Fibroblast of skin of right quadriceps (primary cell): ENCODE measurements around the gene CARMIL1.
"Not testable (repeated sequence)": the region's sequence is repeated elsewhere in the genome, so short reads cannot be mapped to it uniquely, and the experiment has no call there.

Experiments
- DNase-seq: peaks from one replicate; pipeline ENCODE4 v3.0.0-alpha.2; 2013

Gene CARMIL1

DNA sequence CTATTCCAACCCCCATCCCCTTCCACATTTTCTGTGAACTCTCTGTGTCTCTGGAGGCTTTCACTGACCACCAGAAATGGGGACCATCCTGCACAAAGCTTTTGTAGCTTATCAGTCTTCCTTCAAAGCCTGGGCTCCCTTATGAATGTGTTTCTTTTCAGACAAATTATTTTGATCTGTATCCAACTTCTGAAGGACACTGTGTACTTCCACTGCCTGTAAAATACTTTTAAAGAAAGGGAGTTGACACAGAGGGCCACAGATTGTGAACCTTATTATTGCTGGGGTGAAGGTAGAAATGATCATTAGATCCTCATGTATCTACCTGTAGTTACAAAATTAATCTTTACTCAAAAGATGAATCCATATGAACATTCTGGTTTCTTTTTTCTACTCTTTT is 135.6 kb downstream of the CARMIL1 start:
- no peak for DNase-seq

DNA sequence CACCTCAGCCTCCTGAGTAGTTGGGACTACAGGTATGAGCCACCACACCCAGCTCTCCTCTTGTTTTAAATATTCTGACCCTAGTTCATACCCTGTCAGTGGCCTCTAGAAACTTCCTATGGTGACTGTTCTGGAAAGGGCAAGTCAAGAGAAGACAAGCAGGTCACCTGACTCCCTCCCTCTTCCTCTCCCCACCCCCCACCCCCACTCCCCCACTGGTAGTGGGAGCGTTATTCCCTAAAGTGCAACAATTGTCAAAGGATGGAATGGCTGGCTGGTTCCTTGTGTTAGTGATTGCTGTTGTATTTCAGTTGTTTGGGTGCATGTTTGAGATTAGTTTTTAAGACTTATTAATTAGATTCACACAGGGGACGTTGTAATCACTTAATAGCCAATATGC is 136.1 kb downstream of the CARMIL1 start:
- DNase-seq = no peak

DNA sequence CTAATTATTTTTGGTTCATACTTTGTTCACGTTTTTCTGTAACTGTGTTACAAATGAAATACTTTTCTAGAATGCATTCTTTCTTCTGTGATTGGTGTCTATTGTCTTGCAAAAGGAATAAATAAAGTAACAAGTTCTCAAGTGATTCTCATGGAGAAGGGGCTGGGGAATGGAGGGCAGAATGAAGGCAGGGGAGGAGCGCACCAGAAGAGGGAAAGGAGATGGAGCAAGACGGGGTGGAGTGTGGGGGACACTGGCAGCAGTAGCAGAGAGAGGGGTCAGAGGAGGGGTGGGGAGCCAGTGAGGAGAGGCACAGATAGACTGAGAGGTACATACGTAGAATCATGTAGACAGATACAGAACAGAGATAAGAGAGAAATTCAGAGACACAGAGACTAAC is 136.5 kb downstream of the CARMIL1 start:
- DNase-seq = no peak

DNA sequence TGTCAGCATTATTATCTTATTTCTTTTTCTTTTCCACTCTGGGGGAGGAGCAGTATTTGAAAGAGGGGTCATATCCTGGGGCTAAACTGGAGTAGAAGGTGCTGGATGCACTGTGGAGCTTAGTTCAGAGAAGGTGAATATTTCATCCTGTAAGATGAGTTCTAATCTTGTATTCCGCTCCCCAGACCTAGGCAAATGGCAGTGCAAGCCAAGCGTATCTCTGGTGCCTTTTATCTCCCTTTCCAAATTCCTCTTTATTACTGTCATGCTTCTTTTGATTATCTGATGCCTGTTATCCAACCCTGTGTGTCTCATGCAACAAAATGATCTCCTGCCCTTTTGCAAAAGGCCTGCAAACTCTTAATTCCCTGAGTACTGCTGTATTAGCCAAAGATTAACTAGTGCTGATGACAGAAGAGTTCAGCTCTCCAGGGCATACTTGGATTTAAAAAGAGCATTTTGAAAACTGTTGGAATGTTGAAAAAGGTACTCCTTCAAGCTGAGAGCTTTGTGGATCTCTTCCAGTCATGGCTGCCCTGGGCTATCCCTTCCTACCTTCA is 138.0 kb downstream of the CARMIL1 start:
- DNase-seq = no peak

DNA sequence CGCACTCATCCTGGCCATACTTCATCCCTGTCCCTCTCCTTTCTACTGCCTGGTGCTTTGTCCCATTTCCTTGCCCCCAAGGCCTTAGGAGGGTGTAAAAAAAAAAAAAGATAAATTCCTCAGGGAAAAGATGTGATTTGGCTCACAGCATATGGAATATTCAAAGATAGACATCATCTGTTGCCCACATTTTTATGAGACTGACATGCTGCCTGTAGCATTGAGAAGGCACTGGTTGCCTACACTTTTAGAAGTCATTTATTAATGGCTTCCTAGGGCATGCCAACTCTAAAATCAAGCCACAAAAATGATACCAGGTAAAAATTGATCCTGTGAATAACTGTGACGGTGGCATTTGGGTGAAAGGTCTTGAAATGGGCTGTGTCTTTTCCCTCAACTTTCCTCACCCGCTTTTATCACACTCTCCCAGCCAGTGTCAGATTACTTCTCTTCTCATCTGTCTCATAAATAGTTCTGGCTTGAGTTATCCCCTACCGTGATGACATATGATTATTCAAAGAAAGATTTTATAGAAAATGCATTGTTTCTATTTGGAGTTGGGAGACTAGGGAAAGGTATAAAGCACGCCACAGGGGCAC is 139.4 kb downstream of the CARMIL1 start:
- peak; percentile 27 for DNase-seq

DNA sequence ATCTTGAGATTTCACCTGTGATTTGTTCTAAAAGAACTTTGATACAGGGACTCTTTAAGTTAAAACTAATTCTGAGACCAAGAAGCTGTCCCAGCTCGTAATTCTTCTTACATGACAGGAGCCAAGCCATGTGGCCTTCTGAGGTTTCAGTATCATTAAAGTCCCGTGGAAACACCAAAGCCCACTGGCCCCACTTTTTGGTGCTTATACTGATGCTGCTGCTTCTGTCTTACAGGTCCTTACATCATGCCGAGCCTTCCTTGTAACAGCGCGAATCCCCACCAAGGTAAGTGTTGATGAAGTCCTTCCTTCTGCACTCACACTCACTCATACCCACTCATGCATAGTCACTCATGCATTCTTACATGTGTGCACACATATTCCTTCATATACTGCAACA is 140.7 kb downstream of the CARMIL1 start:
- no peak for DNase-seq

DNA sequence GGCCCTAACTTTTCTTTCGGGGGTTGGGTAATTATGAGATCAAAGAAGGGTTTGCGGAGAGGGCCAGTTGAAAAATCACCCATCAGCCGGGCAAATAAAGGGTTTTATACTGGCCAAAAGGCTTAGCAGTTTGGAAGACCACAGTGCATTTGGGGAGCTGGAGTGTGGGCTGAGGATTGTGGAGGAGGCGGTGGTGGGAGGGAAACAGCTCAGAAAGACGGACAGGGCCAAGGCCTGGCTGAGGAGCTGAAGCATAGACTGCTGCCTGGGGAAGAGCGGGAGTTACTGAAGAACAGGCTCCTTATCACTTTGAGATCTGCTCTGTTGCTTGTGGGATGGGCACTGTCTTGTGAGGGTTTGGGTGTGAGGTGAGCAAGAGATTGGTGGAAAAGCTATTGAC is 144.2 kb downstream of the CARMIL1 start:
- no peak for DNase-seq

DNA sequence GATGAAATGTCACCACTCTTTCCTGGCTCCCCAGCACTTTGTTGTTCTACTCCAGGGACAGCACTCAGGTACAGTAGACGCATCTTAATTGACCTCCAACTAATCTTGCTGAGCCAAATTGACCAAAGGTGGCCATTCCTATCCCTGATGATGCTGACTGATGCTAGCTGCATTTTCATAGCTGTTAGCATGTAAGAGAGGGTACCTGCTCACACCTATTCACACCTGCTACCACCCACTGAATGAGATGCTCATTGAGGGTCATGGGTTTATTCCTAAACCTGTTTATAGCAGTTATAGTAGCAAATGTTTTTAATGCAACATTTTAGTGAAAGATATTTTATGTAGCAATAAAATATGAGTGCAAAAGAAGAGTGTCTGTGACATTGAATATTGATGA is 145.1 kb downstream of the CARMIL1 start:
- DNase-seq = no peak

DNA sequence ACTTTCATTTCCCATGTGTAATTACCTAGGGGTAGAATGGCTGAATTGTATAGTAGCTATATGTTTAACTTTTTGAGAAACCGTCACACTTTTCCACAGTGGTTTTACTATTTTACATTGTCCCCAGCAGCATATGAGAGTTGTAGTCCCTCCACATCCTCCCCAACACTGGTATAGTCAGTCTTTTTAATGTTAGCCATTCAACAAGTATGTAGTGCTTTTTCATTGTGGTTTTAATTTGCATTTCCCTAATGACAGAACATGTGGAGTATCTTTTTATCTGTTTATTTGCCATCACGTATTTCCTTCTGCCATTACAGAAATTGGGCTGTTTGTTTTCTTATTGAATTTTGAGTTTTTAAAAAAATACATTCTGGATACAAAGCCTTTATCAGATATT is 148.4 kb downstream of the CARMIL1 start:
- DNase-seq = no peak

DNA sequence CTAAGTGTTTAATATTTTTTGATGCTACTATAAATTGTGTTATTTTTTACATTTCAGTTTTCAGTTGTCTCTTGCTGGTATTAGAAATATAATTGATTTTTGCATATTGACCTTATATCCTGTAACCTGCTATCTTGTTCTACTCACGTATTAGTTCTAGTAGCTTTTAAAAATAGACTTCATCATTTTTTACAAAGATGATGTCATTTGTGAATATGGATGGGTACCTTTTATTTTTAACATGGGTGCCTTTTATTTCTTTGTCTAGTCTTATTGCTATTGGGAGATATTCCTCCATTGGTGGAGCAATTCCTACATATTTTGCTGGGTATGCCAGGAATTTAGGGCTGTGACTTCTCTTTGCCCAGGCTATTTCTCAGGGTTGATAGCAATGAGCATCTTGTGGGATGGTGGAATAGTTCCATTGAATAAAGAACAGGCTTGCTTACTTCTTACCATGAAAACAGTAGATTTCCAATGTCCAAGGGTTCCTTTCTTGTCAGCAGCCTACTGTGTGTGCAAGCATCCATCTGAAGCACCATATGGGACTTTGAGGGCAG is 149.7 kb downstream of the CARMIL1 start:
- no peak for DNase-seq

DNA sequence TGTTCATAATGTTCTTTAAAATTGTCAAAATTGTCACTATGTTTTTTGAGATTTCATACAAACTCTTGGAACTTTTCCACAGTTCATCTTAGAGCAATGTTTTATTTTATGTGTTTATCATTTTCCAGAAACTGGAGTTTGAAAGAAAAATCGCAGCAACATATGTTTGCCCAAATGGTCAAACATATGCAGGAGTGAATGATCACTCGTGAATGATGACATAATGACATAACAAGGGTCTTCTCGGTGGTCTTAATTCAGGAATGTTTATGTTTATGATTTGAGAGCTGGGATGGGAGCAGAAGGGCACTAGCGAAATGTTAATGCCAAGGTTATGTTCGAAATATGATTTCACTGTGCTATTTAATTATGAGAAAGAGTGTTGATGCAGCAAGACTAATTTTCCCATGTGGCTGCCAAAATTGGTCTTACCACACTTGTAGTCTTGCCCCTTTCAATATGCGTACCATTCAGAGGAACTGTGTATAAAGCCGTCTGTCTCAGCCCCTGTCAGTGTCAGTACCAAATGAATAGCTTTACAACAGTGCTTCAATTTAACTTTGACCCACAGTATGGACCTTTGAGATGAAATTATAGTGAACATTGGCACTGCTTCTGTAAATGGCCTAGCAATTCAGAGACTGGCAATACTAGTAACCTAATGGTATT is 152.3 kb downstream of the CARMIL1 start:
- DNase-seq = no peak

DNA sequence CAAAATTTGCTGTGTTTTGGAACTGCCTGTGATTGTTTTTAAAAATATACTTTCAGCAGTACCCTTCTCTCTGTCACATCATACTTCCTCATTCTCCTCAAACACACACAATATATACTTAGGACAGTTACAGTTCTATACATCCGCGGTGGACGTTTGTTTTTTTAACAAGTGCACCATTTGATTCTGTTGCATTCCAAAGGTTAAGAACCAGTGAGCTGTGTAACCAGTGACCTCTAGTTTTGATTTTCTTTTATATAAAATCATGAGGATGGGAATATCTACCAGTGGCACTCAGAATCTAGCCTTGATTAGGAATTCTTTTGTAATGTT is 152.8 kb downstream of the CARMIL1 start:
- no peak for DNase-seq

DNA sequence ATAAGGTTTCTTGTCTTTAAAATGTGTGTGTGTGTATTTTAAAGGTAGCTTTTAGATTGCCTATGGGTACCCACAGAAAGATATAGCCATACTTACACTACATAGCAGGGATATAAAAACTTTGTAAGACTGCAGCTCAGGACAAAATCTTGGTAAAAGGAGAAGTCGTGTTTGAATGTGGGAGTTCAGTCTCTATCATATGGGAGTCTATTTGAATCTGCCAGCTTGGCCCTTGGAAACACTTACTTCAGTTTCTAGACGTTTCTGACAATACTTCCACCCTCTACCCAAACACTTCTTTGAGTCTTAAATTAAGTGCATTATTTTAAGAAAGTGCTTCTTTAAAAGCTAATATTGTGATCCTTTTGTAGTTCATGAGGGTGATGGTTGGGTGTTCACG is 155.7 kb downstream of the CARMIL1 start:
- DNase-seq = no peak

DNA sequence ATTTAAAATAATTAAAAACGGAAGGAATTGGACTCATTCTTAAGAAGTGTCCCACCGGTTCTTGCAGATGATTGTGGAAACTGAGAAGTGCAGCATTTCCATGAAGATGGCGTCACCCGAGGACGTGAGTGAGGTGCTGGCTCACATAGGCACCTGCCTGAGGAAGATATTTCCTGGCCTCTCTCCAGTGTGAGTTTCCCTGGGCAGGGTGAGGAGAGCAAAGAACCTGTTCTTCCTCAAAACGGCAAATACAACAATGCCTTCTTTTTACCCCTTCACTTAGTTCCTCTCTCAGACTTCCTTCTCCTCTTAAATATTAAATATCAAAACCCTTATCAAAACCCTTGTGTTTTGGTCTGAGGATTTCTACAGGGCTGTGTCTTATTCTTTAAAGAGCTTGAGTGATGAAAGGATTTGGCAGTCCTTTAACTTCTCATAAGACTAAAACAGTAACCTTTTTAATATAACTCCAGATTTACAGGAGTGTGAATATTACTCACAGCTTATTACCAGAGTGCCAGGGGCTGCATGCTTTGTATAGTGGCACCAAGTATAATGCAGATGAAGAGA is 156.3 kb downstream of the CARMIL1 start:
- DNase-seq = no peak

DNA sequence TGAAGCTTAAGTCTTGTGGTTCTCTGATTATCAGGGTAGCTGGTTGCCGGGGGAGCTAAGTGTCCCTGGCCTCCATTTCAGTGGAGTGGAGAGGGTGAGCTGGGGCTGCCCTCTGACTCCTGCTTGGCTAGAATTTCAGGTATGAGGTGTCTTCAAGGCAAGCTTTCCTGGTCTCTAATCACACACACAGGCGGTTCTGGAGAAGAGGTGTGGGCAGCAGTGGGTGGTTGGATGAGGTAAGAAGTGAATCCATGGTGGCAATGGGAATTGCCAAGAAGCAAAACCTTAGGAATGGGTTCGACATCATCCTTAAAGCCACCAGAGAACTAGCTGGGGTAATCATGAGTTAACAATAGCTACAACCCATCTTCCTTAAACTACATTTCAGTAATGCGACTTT is 157.6 kb downstream of the CARMIL1 start:
- no peak for DNase-seq

DNA sequence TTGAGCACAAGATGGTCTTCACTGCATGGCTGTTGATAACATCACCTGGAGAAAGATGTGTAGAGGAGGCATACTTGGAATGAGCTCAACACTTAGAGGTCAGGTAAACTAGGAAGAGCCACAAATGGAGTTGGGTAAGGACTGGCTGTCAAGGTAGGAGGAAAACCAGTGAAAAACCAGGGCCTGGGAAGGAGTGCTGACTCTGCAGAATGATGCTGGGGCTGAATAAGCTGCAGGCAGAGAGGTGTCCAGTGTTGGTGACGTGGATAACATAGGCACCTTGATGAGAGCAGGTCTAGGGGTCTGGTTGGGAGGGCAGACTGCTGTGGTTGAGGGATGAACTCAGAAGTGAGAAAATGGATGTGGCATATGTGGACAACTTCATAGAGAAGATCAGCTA is 160.2 kb downstream of the CARMIL1 start:
- no peak for DNase-seq

DNA sequence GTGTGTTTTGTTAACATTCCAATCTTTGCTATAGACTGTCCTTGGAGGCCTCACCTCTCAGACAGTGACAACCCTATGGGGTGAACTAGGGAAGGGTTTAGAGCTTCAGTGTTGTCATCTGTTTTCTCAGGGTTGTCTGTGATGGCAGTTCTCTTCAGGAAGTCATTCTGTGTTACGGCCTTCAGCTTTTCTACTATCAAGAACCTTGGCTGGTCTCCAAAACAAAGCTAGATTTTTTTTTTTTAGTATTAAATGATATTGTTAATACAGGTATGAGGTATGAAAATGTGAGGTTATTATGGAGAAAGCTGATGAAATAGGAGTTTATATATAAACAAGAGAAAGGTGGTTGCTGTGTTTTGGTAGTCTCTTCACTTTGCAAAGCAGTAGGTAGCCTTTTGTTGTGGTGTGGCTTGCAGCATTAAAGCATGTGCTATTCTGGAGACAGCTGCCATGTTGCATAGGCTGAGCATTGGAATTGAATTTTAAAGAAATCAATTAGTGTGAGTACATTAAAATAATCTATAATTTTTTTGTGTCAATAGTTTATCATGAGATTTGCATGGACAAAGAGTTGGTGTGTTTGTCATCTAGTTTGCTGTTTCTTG is 162.6 kb downstream of the CARMIL1 start:
- DNase-seq = no peak

DNA sequence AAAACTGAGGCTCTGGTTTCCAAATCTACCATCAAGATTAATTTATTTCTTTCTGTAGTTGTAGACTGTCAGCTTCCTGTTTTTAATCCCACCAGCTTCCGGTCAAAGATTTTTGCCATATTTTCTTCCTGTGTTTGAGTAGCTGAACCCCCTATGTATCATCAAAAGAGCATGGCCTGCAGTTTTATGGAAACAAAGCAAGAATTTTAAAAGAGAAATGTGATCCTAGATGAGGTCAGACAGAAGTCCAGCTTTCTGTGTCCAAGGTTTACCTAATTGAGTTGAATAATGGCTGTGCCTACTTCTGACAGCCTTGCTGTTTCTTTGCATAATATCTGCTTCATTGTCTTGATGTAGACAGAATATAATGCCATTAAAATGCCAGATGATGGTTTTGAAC is 163.7 kb downstream of the CARMIL1 start:
- no peak for DNase-seq

DNA sequence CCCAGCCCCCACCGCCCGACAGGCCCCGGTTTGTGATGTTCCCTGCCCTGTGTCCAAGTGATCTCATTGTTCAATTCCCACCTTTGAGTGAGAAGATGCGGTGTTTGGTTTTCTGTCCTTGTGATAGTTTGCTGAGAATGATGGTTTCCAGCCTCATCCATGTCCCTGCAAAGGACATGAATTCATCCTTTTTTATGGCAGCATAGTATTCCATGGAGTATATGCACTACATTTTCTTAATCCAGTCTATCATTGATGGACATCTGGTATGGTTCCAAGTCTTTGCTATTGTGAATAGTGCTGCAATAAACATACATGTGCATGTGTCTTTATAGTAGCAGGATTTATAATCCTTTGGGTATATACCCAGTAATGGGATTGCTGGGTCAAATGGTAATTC is 165.3 kb downstream of the CARMIL1 start:
- DNase-seq = not testable (repeated sequence)

DNA sequence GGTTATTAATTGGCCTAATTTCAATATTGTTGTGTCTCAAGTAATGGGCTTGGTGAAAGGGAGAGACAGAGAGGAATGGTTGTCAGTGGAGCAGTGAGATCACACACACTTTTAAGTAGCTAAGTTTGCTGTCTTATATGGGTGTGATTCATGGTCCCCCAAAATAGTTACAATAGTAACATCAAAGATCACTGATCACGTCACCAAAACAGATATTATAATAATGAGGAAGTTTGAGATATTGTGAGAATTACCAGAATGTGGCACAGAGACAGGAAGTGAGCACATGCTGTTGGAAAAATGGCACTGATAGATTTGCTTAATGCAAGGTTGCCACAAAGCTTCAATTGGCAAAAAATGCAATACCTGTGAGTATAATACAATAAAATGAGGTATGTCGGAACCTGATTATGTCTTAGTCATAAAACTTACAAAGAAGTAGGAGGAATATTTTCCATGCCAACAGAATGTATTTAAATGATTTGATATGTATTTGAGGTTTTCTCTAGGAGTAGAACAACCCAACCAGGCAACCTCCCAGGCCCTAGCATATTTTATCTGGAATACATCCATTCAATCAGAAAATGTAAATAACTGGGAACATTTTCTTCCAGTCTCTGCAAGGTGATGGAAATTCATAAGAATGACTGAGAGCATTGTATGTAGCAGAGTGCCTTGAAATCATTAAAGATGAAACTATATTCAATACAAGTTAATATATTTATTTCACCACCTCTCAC is 167.8 kb downstream of the CARMIL1 start:
- no peak for DNase-seq

DNA sequence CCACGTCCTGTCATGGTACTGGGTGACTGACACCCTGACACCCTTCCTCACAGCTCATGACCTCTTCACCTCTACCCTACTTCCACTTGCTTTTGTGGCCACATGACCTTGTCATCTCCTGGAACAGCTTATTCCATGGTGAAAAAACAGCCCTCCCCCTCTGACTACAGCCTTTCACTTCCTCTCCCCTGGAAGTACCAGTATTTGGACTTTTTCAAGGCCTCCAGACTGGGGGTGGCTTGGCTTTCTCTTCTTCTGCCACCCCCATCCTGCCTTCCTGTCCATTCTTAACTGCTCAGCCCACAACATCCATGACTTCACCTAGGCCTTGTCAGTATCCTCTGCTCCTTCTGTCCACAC is 168.4 kb downstream of the CARMIL1 start:
- DNase-seq = no peak

DNA sequence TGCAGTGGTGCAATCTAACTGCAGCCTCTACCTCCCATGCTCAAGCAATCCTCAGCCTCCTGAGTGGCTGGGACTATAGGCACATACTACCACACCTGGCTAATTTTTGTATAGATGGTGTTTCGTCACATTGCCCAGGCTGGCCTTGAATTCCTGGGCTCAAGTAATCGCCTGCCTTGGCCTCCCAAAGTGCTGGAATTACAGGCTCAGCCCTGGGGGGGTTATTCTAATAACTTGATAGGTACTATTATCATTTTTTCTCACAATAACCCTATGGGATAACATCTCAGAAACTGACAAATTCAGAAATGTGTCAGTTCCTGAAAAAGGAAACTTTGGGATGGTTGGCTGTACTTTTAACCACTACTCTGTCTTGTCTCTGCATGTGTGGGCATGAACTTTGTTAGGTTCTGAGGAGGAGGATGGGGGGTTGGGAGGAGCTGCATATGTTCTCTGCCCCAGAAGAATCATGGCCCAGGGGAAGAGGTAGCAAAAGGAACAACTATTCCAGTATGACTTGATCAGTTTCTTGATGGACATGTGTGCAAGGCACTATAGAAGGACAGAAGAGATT is 169.9 kb downstream of the CARMIL1 start:
- DNase-seq = no peak

DNA sequence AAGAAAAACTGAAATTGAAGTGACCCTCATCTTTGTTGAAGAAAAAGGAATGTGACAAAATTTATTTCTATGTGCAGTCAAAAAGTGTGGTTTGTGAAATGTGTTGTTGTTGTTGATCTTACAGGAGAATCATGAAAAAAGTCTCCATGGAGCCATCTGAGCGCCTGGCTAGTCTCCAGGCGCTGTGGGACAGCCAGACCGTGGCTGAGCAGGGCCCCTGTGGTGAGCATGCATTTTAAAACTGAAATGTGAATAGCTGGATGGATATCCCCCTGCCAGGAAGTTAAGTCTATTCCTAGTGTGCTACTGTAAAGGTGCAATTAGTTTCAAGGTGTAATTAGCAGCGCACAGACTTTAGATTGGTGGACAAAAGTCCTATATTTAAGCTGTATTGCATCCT is 170.6 kb downstream of the CARMIL1 start:
- DNase-seq = no peak
